Measurements from ENCODE around the gene SLC22A15. TPM values are rescaled to one million over a fixed set of nuclear protein-coding genes. Genes with fewer than 3 reads are reported as not detected.

SLC22A15 gene
- total and polyA plus RNA-seq, 5 donors from 2014 or later: 0.03 to 0.17 TPM; not detected in 3

GRCh38 chr1:116092752-116093489 is 116.6 kb downstream of the SLC22A15 start:
- ATAC-seq (ENCODE audit: low read depth in 2 of 2): no peak
- no peak overlapping the region for H3K4me3 ChIP-seq (ENCODE audit: low read depth, low read length)
- no peaks in the 10 kb centered on the region for H3K4me1 Mint-ChIP-seq
- DNase-seq: no peak
- H3K4me3 Mint-ChIP-seq: no peak overlapping the region
- no peaks in the 10 kb centered on the region for H3K4me1 ChIP-seq (ENCODE audit: control insufficient read depth, insufficient read depth, low read length, poor library complexity, severe bottlenecking)
- peaks cover 5 to 35% (median 18%) of the 10 kb centered on the region in 7 donors for H3K9me3 Mint-ChIP-seq
- no peaks in the 10 kb centered on the region for H3K36me3 Mint-ChIP-seq
- H3K36me3 ChIP-seq (ENCODE audit: control insufficient read depth, insufficient read depth, low read length): no peaks in the 10 kb centered on the region
- no peak overlapping the region for H3K27ac ChIP-seq (ENCODE audit: insufficient read depth, low read length, poor library complexity, severe bottlenecking)
- H3K9me3 ChIP-seq (ENCODE audit: control insufficient read depth in 2 of 2, low read length in 2 of 2): peaks cover 32 to 33% of the 10 kb centered on the region in 2 experiments
- peaks cover 2% of the 10 kb centered on the region for H3K27me3 ChIP-seq (ENCODE audit: control insufficient read depth, insufficient read depth, low read length)
- peaks cover 43% of the 10 kb centered on the region for H3K27me3 Mint-ChIP-seq
- no peak overlapping the region for H3K27ac Mint-ChIP-seq

- no peak for ATAC-seq (ENCODE audit: low read depth in 2 of 2)
- DNase-seq: no peak
- no peak overlapping the region for H3K27ac ChIP-seq (ENCODE audit: insufficient read depth, low read length, poor library complexity, severe bottlenecking)
- Mint-ChIP-seq H3K4me3 (no peak overlapping the region), H3K36me3 (no peaks in the 10 kb centered on the region), H3K27ac (no peak overlapping the region), H3K4me1 (no peaks in the 10 kb centered on the region), H3K9me3 (peaks cover 4 to 22% (median 13%) of the 10 kb centered on the region in 7 donors), H3K27me3 (peaks cover 37% of the 10 kb centered on the region)
- peaks cover 4% of the 10 kb centered on the region for H3K27me3 ChIP-seq (ENCODE audit: control insufficient read depth, insufficient read depth, low read length)
- H3K4me3 ChIP-seq (ENCODE audit: low read depth, low read length): no peak overlapping the region
- no peaks in the 10 kb centered on the region for H3K36me3 ChIP-seq (ENCODE audit: control insufficient read depth, insufficient read depth, low read length)
- peaks cover 22 to 23% of the 10 kb centered on the region in 2 experiments for H3K9me3 ChIP-seq (ENCODE audit: control insufficient read depth in 2 of 2, low read length in 2 of 2)
- H3K4me1 ChIP-seq (ENCODE audit: control insufficient read depth, insufficient read depth, low read length, poor library complexity, severe bottlenecking): no peaks in the 10 kb centered on the region
Observed at GRCh38 chr1:116095027-116095426, 118.7 kb downstream of the SLC22A15 start.

GRCh38 chr1:116096013-116096618 is 119.8 kb downstream of the SLC22A15 start:
- Mint-ChIP-seq H3K9me3 (peaks cover 0 to 16% (median 7%) of the 10 kb centered on the region in 7 donors), H3K27ac (no peak overlapping the region), H3K36me3 (no peaks in the 10 kb centered on the region), H3K27me3 (peaks cover 37% of the 10 kb centered on the region), H3K4me1 (no peaks in the 10 kb centered on the region), H3K4me3 (no peak overlapping the region)
- Histone ChIP-seq H3K4me1 (ENCODE audit: control insufficient read depth, insufficient read depth, low read length, poor library complexity, severe bottlenecking) (no peaks in the 10 kb centered on the region), H3K4me3 (ENCODE audit: low read depth, low read length) (no peak overlapping the region), H3K9me3 (ENCODE audit: control insufficient read depth in 2 of 2, low read length in 2 of 2) (peaks cover 17 to 19% of the 10 kb centered on the region in 2 experiments), H3K36me3 (ENCODE audit: control insufficient read depth, insufficient read depth, low read length) (no peaks in the 10 kb centered on the region), H3K27ac (ENCODE audit: insufficient read depth, low read length, poor library complexity, severe bottlenecking) (no peak overlapping the region), H3K27me3 (ENCODE audit: control insufficient read depth, insufficient read depth, low read length) (peaks cover 4% of the 10 kb centered on the region)
- no peak for ATAC-seq (ENCODE audit: low read depth in 2 of 2)
- DNase-seq: no peak

- H3K4me1 Mint-ChIP-seq: no peaks in the 10 kb centered on the region
- peaks cover 30% of the 10 kb centered on the region for H3K27me3 Mint-ChIP-seq
- H3K27me3 ChIP-seq (ENCODE audit: control insufficient read depth, insufficient read depth, low read length): peaks cover 10% of the 10 kb centered on the region
- peaks cover 12 to 19% of the 10 kb centered on the region in 2 experiments for H3K9me3 ChIP-seq (ENCODE audit: control insufficient read depth in 2 of 2, low read length in 2 of 2)
- H3K36me3 Mint-ChIP-seq: no peaks in the 10 kb centered on the region
- no peak overlapping the region for H3K27ac Mint-ChIP-seq
- peaks cover 0 to 8% (median 5%) of the 10 kb centered on the region in 7 donors for H3K9me3 Mint-ChIP-seq
- no peak for ATAC-seq (ENCODE audit: low read depth in 2 of 2)
- H3K36me3 ChIP-seq (ENCODE audit: control insufficient read depth, insufficient read depth, low read length): no peaks in the 10 kb centered on the region
- H3K27ac ChIP-seq (ENCODE audit: insufficient read depth, low read length, poor library complexity, severe bottlenecking): no peak overlapping the region
- H3K4me1 ChIP-seq (ENCODE audit: control insufficient read depth, insufficient read depth, low read length, poor library complexity, severe bottlenecking): no peaks in the 10 kb centered on the region
- H3K4me3 Mint-ChIP-seq: no peak overlapping the region
- H3K4me3 ChIP-seq (ENCODE audit: low read depth, low read length): no peak overlapping the region
- DNase-seq: no peak
Observed at GRCh38 chr1:116097626-116098025, 121.3 kb downstream of the SLC22A15 start.

- no peak overlapping the region for H3K4me3 Mint-ChIP-seq
- Histone ChIP-seq H3K27ac (ENCODE audit: insufficient read depth, low read length, poor library complexity, severe bottlenecking) (no peak overlapping the region), H3K9me3 (ENCODE audit: control insufficient read depth in 2 of 2, low read length in 2 of 2) (peaks cover 12 to 19% of the 10 kb centered on the region in 2 experiments), H3K4me3 (ENCODE audit: low read depth, low read length) (no peak overlapping the region), H3K4me1 (ENCODE audit: control insufficient read depth, insufficient read depth, low read length, poor library complexity, severe bottlenecking) (no peaks in the 10 kb centered on the region), H3K36me3 (ENCODE audit: control insufficient read depth, insufficient read depth, low read length) (no peaks in the 10 kb centered on the region), H3K27me3 (ENCODE audit: control insufficient read depth, insufficient read depth, low read length) (peaks cover 12% of the 10 kb centered on the region)
- H3K9me3 Mint-ChIP-seq: peaks cover 0 to 7% (median 3%) of the 10 kb centered on the region in 7 donors
- H3K4me1 Mint-ChIP-seq: no peaks in the 10 kb centered on the region
- no peak overlapping the region for H3K27ac Mint-ChIP-seq
- H3K27me3 Mint-ChIP-seq: peaks cover 30% of the 10 kb centered on the region
- H3K36me3 Mint-ChIP-seq: no peaks in the 10 kb centered on the region
- ATAC-seq (ENCODE audit: low read depth in 2 of 2): no peak
- DNase-seq: no peak
Observed at GRCh38 chr1:116099379-116099778, 123.1 kb downstream of the SLC22A15 start.

- no peak overlapping the region for H3K4me3 Mint-ChIP-seq
- no peak overlapping the region for H3K27ac Mint-ChIP-seq
- no peaks in the 10 kb centered on the region for H3K36me3 Mint-ChIP-seq
Observed at GRCh38 chr1:116099919-116100318, 123.6 kb downstream of the SLC22A15 start.

GRCh38 chr1:116104667-116105066 is 128.4 kb downstream of the SLC22A15 start:
- Mint-ChIP-seq H3K27ac (no peak overlapping the region), H3K36me3 (no peaks in the 10 kb centered on the region), H3K9me3 (peaks cover 0 to 1% (median 0%) of the 10 kb centered on the region in 7 donors), H3K4me3 (no peak overlapping the region), H3K4me1 (no peaks in the 10 kb centered on the region), H3K27me3 (peaks cover 21% of the 10 kb centered on the region)
- peaks cover 7% of the 10 kb centered on the region for H3K27me3 ChIP-seq (ENCODE audit: control insufficient read depth, insufficient read depth, low read length)
- no peaks in the 10 kb centered on the region for H3K9me3 ChIP-seq (ENCODE audit: control insufficient read depth in 2 of 2, low read length in 2 of 2)
- no peak overlapping the region for H3K27ac ChIP-seq (ENCODE audit: insufficient read depth, low read length, poor library complexity, severe bottlenecking)
- H3K36me3 ChIP-seq (ENCODE audit: control insufficient read depth, insufficient read depth, low read length): no peaks in the 10 kb centered on the region
- no peaks in the 10 kb centered on the region for H3K4me1 ChIP-seq (ENCODE audit: control insufficient read depth, insufficient read depth, low read length, poor library complexity, severe bottlenecking)
- ATAC-seq (ENCODE audit: low read depth in 2 of 2) (no peak), DNase-seq (no peak)
- no peak overlapping the region for H3K4me3 ChIP-seq (ENCODE audit: low read depth, low read length)

More at GRCh38 chr1:116099919-116100318, 123.6 kb downstream of the SLC22A15 start:
- ATAC-seq (ENCODE audit: low read depth in 2 of 2) (no peak), DNase-seq (no peak)
- H3K9me3 Mint-ChIP-seq: peaks cover 0 to 6% (median 3%) of the 10 kb centered on the region in 7 donors
- no peaks in the 10 kb centered on the region for H3K36me3 ChIP-seq (ENCODE audit: control insufficient read depth, insufficient read depth, low read length)
- no peak overlapping the region for H3K27ac ChIP-seq (ENCODE audit: insufficient read depth, low read length, poor library complexity, severe bottlenecking)
- peaks cover 12 to 19% of the 10 kb centered on the region in 2 experiments for H3K9me3 ChIP-seq (ENCODE audit: control insufficient read depth in 2 of 2, low read length in 2 of 2)
- no peaks in the 10 kb centered on the region for H3K4me1 ChIP-seq (ENCODE audit: control insufficient read depth, insufficient read depth, low read length, poor library complexity, severe bottlenecking)
- peaks cover 12% of the 10 kb centered on the region for H3K27me3 ChIP-seq (ENCODE audit: control insufficient read depth, insufficient read depth, low read length)
- H3K4me3 ChIP-seq (ENCODE audit: low read depth, low read length): no peak overlapping the region
- peaks cover 25% of the 10 kb centered on the region for H3K27me3 Mint-ChIP-seq
- no peaks in the 10 kb centered on the region for H3K4me1 Mint-ChIP-seq
